Stimulated activated naive CD8-positive, alpha-beta T cell treated with anti-CD3 and anti-CD28 coated beads, Interleukin-15, Interleukin-2, amounts not matched to agents 100 U/mL and 50 U/mL, for 24 hours (primary cell): Measurements from ENCODE around the gene INHBB.
"Not testable (repeated sequence)": the region's sequence is repeated elsewhere in the genome, so short reads cannot be mapped to it uniquely, and the experiment has no call there.

Source experiments
- ATAC-seq: fragments of 150-1000 bp; cut with Tn5 transposase; one replicate; pipeline ENCODE4 v1.10.0; 2021
- DNase-seq: peaks from one replicate; pipeline ENCODE4 v3.0.0; 2021

The INHBB gene

GRCh38 chr2:120381661-120382060 is 35.7 kb downstream of the INHBB start:
- DNase-seq (no peak), ATAC-seq (no peak)

DNA sequence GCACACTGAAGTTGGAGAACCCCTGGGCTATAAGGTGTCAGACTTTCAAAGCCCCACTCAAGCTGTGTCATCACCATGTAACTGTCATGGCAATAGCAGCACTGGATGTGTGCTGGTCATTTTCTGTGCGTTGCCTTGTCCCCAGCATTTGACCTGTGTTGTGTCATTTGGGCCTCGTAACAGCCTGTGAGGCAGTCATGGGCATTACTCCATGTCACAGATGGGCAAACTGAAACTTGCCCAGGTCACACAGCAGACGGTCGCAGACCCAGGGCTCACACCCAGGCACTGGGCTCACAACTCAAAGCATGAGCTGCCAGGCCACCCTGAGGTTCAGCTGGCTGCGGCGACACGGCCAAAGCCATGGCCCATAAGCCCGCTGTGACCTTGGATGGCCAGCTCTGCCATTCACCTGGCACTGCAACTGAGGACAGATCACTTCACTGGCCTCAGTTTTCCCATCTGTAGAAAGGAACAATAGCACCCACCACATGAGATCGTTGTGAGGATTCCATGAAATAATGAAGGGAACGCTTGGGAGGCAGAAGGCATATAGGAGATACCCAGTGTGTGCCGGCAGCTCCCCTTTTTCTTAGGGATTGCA is 36.7 kb downstream of the INHBB start:
- ATAC-seq: no peak
- no peak for DNase-seq

DNA sequence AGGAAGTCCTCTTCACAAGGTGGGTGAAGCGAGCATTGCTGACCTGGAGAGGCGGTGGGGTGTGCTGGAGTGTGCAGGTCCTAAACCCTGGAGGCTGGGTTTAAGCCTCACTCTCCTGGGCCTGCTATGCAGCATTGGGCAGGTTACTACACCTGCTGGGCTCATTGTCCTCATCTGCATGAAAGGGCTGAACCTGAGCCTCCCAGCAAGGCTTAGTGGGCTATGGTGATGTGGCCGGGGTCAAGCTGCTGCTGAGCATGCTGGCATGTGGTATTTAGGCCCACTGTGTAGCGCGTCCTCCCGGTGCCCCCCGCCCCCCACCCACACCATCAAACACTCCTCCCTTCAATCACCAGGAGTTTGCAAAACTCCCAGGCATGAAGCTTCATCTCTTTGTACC is 37.3 kb downstream of the INHBB start:
- no peak for ATAC-seq
- no peak for DNase-seq

- DNase-seq: no peak
- ATAC-seq: no peak
Measured at GRCh38 chr2:120383631-120384340, 37.9 kb downstream of the INHBB start.

DNA sequence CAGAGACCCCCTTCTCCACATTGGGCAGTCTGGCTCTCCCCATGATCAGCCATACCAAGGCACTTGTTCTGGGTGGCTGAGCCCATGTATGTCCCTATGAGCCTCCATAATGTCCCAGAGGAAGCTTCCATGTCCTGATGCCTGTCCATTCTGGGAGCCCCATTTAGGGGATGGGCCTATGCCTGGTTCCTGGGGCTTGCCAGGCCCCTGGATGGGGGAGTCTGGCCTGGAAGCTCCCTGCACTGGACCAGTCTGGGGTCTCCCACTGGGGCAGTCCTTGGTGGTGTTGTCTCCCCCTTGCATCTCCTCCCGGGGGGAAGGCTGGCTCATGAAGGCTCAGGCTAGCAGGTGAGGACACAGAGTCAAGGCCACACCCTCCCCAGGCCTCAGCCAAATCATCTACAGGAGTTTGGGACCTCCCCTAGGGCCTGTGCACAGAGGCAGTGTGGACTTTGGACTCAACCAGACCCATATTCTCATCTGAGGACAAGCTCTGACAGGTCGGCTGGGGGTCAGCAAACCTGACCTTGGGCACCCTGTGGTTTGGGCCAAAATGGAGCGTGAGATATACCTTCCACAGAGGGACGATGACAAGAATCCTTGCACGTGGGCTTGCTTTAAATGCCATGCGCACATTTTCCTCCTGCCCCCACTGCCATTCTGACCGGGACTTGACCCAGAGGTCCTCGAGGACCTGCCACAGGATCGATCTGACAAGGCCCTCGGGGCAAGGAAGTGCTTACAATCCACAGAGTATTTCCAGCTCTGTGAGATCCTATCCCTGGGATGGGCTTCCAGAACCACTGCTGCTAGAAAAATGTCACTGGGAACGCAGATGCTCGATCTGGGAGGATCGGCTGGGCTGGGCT is 38.8 kb downstream of the INHBB start:
- DNase-seq: no peak
- ATAC-seq: no peak

GRCh38 chr2:120385355-120386127 is 39.6 kb downstream of the INHBB start:
- no peak for DNase-seq
- no peak for ATAC-seq

DNA sequence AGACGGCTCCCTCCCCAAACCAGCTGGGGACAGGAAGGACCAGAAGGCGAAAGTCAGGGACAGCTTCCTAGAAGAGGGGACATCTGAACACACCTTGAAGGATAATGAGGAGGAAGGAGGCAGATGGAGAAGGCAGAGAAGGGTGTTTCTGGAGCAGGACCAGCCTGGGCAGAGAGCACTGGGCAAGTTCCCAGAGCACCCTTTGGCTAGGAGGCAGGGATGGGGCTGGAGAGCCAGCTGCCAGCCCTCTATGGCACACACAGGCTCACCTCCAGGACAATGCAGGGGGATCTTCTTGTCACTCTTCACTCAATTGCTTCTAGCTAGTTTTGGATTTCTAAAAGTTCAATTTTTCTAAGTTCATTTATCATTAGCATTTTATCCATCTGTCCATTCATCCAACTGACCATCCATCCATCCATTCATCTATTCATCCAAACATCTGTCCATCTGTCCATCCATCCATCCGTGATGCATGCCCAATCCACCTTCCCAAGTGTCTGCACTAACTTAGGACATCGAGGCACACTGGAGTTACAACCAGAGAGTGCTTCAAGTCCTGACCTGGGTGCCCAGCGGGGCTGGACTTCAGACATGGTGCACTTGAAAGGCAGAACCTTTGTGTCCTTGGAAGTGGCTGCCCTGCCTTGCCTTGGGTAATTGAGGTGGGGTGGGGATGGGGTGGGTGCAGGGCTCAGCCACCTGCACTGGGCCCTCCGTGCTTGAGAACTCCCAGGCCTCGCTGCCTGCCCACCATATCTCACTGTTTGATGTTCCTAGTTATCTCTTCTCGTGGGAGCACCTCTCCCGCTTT is 42.5 kb downstream of the INHBB start:
- ATAC-seq: no peak
- no peak for DNase-seq

GRCh38 chr2:120389036-120389391 is 43.1 kb downstream of the INHBB start:
- no peak for DNase-seq
- ATAC-seq: no peak

GRCh38 chr2:120390381-120391055 is 44.6 kb downstream of the INHBB start:
- ATAC-seq (no peak), DNase-seq (no peak)

GRCh38 chr2:120391382-120391781 is 45.4 kb downstream of the INHBB start:
- DNase-seq, ATAC-seq: not testable (repeated sequence)

- DNase-seq (no peak), ATAC-seq (no peak)
Measured at GRCh38 chr2:120391911-120392665, 46.2 kb downstream of the INHBB start.

DNA sequence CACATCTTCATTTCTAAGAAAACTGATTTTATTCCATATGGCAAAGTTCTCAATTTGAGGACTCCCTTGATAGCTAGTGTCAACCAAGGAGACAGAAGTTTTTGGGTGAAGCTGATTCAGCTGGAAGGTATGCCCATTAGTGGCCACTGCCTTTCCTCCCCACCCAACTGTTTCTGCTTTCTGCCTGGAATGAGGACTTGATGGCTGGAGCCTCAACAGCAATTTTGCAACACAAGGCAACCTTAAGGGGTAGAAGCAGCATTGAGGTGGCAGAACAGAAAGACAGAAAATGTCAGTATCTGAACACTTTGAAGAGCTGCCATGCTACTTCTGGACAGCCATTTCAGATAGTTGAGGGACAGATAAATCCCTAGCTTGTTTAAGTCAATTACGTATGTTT is 47.0 kb downstream of the INHBB start:
- no peak for DNase-seq

DNA sequence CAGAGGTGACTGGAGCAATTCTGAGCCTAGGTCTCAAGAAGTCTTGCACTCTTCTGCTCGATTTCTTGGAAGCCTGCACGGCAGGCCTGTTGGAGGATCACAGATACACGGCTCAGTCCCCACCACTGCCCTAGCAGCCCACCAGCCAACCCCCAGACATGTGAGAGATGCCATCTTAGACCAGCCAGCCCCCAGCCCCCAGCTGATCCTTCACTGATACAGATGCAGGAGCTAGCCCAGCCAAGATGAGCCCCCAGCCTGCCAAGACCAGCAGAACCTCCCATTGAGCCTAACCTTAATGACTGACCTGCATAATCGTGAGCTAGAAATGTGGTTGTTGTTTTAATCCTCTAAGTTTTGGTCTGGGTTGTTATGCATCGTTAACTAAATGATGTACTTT is 47.5 kb downstream of the INHBB start:
- DNase-seq (no peak), ATAC-seq (no peak)

More for the DNA sequence above, 47.0 kb downstream of the INHBB start:
- ATAC-seq: no peak

- DNase-seq (no peak), ATAC-seq (no peak)
Measured at GRCh38 chr2:120394764-120395163, 48.8 kb downstream of the INHBB start.

DNA sequence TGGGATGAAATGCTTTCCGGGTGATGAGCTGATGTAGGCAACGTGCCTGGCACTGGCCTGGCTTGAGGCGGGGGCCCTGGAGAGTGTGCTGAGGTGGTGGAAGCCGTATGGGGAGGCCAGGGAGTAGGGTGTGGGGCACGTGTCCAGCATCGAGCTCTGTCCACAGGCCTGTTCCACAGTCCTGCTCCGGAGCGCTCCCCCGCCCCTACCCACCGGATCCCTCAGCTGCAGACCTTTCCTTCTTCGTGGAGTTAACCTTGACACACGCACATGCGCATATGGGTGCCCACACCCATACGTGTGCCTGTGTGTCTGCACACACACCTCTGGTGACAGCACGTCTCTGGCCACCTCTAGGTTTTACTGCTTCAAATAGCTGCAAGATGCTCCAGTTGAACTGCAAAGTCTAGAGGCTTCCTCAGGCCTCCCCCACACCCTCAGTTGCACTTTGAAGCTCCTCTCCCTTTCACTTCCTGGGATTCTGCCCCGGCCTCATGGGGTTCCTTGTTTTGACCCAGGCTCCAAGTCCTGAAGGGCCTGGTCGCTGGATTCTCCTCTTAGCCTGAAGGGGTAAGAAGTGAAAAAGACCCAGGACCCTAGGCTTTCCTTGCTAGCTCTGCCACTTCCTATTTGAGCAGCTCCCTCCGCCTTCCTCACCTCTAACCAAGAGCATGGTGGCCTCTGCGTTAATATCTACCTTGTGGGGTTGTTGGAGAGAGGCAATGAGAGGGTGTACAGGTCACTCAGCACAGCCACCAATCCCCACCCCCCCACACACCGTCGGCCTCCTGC is 49.5 kb downstream of the INHBB start:
- ATAC-seq: no peak
- no peak for DNase-seq

GRCh38 chr2:120396013-120396860 is 50.3 kb downstream of the INHBB start:
- no peak for ATAC-seq

DNA sequence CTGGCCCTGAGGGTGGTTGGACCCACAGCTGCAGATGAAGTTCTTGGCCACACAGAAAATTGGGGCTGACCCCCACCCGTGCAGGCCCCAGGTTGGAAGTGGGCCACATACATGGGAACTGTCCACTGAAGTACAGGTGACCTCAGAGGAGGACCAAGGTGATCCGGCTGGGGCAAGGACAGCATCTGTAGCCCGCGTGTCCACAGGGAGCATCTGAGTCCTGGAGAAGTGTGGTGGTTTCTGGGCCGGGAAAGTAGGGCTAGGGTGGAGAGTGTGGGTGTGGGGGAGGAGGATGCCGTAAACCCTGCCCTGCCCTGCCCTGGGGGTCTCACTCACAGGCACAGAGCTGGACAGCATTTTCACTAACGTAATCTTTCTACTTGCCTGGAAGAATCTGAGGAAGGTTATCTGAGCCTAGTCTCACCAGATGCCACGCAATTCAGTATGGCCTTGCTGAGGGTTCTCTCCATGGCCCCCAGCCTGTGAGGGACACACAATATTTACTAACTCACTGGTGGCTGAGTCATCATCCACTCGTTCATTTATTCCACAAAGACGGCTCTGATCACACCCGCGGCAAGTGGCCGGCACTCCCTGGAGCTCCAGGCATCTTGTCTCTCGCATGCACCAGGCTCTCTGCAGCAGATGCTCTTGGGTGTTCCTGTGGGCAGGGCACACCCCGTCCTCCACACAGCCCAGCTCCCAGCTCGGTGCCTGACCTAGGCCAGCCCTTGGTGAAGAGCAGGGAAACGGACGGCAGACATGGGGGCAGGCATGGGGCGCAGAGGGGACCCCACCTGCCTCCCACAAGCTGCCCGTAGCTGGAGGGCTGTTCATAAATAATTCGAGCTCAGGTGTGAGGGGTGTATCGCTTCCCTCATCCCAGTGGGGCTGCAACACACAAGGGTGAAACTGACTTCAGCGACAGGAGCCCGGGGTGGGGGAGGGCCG is 51.2 kb downstream of the INHBB start:
- DNase-seq (no peak), ATAC-seq (no peak)

More at GRCh38 chr2:120396013-120396860, 50.3 kb downstream of the INHBB start:
- no peak for DNase-seq
